Smooth muscle cell (in vitro differentiated cells): Measurements from ENCODE around the gene WBP2NL. TPM values are rescaled to one million over a fixed set of nuclear protein-coding genes. Genes with fewer than 3 reads are reported as not detected.

Source experiments
- DNase-seq: peaks from one replicate; lab custom pipeline; 2025; ENCODE audit not compliant: unreplicated experiment; lab: John Stamatoyannopoulos, UW
- H2AFZ ChIP-seq: fragments of 200-600 bp; sonication (generic); 2 replicates; pipeline ENCODE4 v1.6.0; 2016; ENCODE audit warnings: antibody characterized with exemption, low read depth, mild to moderate bottlenecking
- H3F3A ChIP-seq: fragments of 200-600 bp; sonication (generic); 2 replicates; pipeline ENCODE4 v1.6.0; 2017; ENCODE audit warnings: antibody characterized with exemption, low read depth
- H3K27ac ChIP-seq: fragments of 200-600 bp; sonication (generic); 2 replicates; pipeline ENCODE4 v1.5.1; 2016; ENCODE audit warnings: low read depth, mild to moderate bottlenecking
- H3K27me3 ChIP-seq: fragments of 200-600 bp; sonication (generic); 2 replicates; pipeline ENCODE4 v1.6.1; 2016; ENCODE audit warnings: low read depth, mild to moderate bottlenecking
- H3K36me3 ChIP-seq: fragments of 200-600 bp; sonication (generic); 2 replicates; pipeline ENCODE4 v1.5.1; 2016; ENCODE audit warnings: low read depth
- H3K4me1 ChIP-seq: fragments of 200-600 bp; sonication (generic); 2 replicates; pipeline ENCODE4 v1.5.1; 2016; ENCODE audit warnings: low read depth
- H3K4me2 ChIP-seq: fragments of 200-600 bp; sonication (generic); 2 replicates; pipeline ENCODE4 v1.6.0; 2016; ENCODE audit warnings: mild to moderate bottlenecking
- H3K4me3 ChIP-seq: fragments of 200-600 bp; sonication (generic); 2 replicates; pipeline ENCODE4 v1.5.1; 2016; ENCODE audit warnings: mild to moderate bottlenecking
- H3K79me2 ChIP-seq: fragments of 200-600 bp; sonication (generic); 2 replicates; pipeline ENCODE4 v1.6.0; 2016; ENCODE audit warnings: low read depth, mild to moderate bottlenecking
- H3K9ac ChIP-seq: fragments of 200-600 bp; sonication (generic); 2 replicates; pipeline ENCODE4 v1.6.0; 2016; ENCODE audit warnings: low read depth
- H3K9me3 ChIP-seq: fragments of 200-600 bp; sonication (generic); replicated peaks from 2 replicates; pipeline ENCODE4 v1.5.1; 2016; ENCODE audit warnings: low read depth
- H4K20me1 ChIP-seq: fragments of 200-600 bp; sonication (generic); 2 replicates; pipeline ENCODE4 v1.6.0; 2016; ENCODE audit warnings: low read depth
- CTCF ChIP-seq: fragments of 200-600 bp; sonication (generic); IDR thresholded peaks from 2 replicates; pipeline ENCODE4 v1.5.1; 2017; ENCODE audit warnings: borderline replicate concordance, mild to moderate bottlenecking, antibody characterized with exemption; ENCODE audit not compliant: insufficient read depth, poor library complexity, severe bottlenecking
- WGBS: methylation state at CpG from one replicate; pipeline ENCODE4 v1.1.7; 2016; ENCODE audit warnings: low lambda C conversion rate; 5-methylcytosine and 5-hydroxymethylcytosine counted together
- polyA plus RNA-seq: library from polyadenylated mRNA; unstranded; fragments of >200 nt; fragmentation: Nextera tagmentation; extraction: Ambion mirVana; gene quantifications from 2 replicates; pipeline ENCODE4 v1.2.1, GENCODE V29; 2016
- total RNA-seq: library from RNA; depleted of rRNA; stranded (reverse); fragments of >200 nt; gene quantifications from 2 replicates; pipeline ENCODE4 v1.2.3, GENCODE V29; 2014

WBP2NL gene
- total and polyA plus RNA-seq, 2 experiments from 2014 or later = 0.10 TPM; not detected in 1

DNA sequence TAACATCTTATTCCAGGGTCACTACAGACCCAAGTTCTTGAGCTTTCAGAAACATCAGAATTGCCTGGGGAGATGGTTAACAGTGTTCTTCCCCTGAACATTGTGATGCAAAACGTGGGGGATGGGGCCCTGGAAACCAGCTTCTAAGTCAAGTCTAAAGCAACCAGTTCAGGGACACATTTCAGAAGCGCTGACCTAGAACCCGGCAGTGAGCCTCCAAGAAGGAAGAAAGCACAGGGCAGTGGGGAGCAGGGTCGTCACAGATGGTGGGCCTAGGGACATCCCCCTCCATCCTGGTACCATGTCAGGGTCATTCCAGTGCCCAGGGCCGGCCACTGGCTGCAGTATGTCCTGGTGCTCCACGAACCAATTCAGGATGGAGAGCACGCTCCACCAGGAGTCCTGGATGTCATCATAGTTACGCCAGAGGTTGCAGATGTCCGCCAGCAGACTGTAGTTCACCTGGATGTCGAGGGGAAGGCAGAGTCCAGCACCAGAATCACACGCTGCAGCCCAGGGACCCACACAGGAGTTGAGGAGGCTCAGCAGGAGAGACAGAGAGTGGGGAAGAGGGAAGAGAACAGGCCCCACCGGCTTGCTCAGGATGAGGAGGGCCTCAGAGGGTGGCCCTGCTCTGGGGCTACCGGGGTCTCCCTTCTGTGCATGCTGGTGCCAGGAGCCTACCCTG is 67.0 kb downstream of the WBP2NL start:
- H3K27ac ChIP-seq = no peak overlapping the region
- no peak for DNase-seq
- no peaks in the 10 kb centered on the region for H3K27me3 ChIP-seq
- H3K36me3 ChIP-seq = no peaks in the 10 kb centered on the region
- H3K4me3 ChIP-seq = no peak overlapping the region
- no peaks in the 10 kb centered on the region for H3K79me2 ChIP-seq
- H3F3A ChIP-seq = no peaks in the 10 kb centered on the region
- no peak overlapping the region for H3K4me2 ChIP-seq
- no peak overlapping the region for H2AFZ ChIP-seq
- H4K20me1 ChIP-seq = no peaks in the 10 kb centered on the region
- no peak for TF ChIP-seq CTCF
- H3K9ac ChIP-seq = no peak overlapping the region
- 85% methylated on average over 13 of the region's 13 CpGs for WGBS
- peaks cover 7% of the 10 kb centered on the region for H3K4me1 ChIP-seq
- no peaks in the 10 kb centered on the region for H3K9me3 ChIP-seq

DNA sequence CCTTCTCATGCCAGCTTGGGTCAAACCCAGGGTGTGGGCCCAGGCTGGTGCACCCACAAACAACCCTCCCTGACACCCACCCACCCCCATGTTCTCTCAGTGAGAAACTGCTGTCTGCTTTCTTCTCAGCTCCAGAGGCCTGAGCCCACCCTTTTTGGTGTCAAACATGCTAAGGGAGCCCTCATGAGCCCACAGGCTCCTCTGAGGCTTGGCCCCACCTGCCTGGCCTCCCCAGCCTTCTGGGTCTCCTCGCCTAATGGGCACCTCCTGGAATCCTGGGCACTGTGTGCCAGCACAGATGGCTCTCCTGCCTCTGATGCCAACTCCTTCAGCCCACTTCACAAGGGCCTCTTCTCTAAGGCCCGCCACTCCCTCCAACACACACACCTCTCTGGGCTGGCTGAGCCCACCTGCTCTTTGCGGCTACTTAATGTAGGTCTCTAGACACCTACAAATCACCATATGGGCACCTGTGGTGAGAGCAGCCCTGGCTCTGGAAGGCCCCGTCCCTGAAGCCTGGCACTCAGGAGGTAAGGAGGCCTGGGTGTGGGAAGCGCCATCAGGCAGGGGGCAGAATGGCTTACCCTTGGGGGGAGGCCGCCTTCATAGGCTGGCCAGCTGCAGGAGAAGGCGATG is 67.7 kb downstream of the WBP2NL start:
- Histone ChIP-seq H2AFZ (no peak overlapping the region), H3K4me1 (peaks cover 8% of the 10 kb centered on the region), H3K27ac (no peak overlapping the region), H3F3A (no peaks in the 10 kb centered on the region), H3K4me3 (no peak overlapping the region), H3K36me3 (no peaks in the 10 kb centered on the region), H3K9ac (no peak overlapping the region), H3K27me3 (no peaks in the 10 kb centered on the region), H3K9me3 (no peaks in the 10 kb centered on the region), H4K20me1 (no peaks in the 10 kb centered on the region), H3K4me2 (no peak overlapping the region), H3K79me2 (no peaks in the 10 kb centered on the region)
- no peak for DNase-seq
- 98% methylated on average over 7 of the region's 7 CpGs for WGBS
- no peak for TF ChIP-seq CTCF

- no peak overlapping the region for H3K4me2 ChIP-seq
- no peaks in the 10 kb centered on the region for H3F3A ChIP-seq
- H3K4me3 ChIP-seq = no peak overlapping the region
- H3K27me3 ChIP-seq = no peaks in the 10 kb centered on the region
- TF ChIP-seq CTCF = no peak
- WGBS = 97% methylated on average over 10 of the region's 10 CpGs
- H3K79me2 ChIP-seq = no peaks in the 10 kb centered on the region
- H3K36me3 ChIP-seq = no peaks in the 10 kb centered on the region
- peaks cover 14% of the 10 kb centered on the region for H3K4me1 ChIP-seq
- H4K20me1 ChIP-seq = no peaks in the 10 kb centered on the region
- H3K9ac ChIP-seq = no peak overlapping the region
- no peaks in the 10 kb centered on the region for H3K9me3 ChIP-seq
- H2AFZ ChIP-seq = no peak overlapping the region
- DNase-seq = no peak
- no peak overlapping the region for H3K27ac ChIP-seq
Measured at GRCh38 chr22:42066937-42067336, 68.3 kb downstream of the WBP2NL start.

DNA sequence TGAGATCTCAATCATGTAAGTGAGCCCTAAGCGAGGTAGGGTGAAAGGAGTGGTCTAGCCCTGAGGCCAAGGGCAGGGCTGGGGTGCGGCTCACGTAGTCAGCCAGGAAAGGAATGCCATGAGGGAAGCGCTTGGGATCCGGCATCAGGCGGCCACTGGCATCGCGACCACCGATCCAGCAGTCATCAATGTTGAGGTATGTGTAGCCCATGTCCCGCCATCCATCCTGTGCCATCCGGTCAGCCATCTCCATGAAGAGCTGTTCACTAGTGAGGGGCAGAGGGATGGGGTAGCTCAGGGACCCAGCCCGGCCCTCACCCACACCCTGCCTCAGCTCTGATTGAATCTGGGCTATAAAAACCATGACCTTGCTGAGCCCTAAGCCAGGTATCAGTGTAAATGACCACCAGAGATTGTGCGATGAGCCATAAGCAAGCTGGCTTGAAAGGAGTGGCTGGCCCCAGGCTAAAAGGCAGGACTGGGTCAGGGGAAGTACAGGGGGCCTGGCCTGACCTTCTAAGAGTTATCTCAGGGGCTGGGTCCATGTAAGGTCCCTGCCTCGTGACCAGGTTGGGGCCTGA is 69.2 kb downstream of the WBP2NL start:
- no peak for TF ChIP-seq CTCF
- H3K4me3 ChIP-seq = no peak overlapping the region
- H4K20me1 ChIP-seq = no peaks in the 10 kb centered on the region
- H3K4me1 ChIP-seq = peaks cover 14% of the 10 kb centered on the region
- no peak for DNase-seq
- H3K36me3 ChIP-seq = no peaks in the 10 kb centered on the region
- no peaks in the 10 kb centered on the region for H3F3A ChIP-seq
- no peak overlapping the region for H3K27ac ChIP-seq
- H3K9me3 ChIP-seq = no peaks in the 10 kb centered on the region
- H3K79me2 ChIP-seq = no peaks in the 10 kb centered on the region
- H2AFZ ChIP-seq = no peak overlapping the region
- H3K4me2 ChIP-seq = no peak overlapping the region
- H3K9ac ChIP-seq = no peak overlapping the region
- H3K27me3 ChIP-seq = no peaks in the 10 kb centered on the region
- 91% methylated on average over 14 of the region's 14 CpGs for WGBS
